ENCODE measurements around the gene PHLDA3.

Gene PHLDA3

DNA sequence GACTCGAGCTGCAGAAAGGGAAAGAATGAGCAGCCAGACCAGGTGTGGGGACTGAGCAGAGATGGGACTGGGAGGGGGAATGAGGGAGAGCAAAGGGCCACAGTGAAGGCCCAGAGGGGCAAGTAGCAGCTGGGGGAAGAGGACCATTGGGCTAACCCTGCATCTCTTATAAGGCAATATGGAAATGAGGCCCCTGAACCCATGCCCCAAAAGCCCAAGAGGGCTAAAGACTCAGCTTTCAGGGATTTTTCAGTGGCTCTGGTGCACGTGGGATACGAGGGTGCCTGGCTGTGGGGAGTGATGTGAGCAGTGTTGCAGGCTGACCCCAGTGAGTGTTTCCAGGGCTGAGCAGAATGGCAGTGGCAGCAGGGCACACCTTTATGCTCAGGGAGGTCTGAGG, 47.0 kb downstream of the PHLDA3 start:
- no peak overlapping the region for H3K27ac ChIP-seq (ENCODE audit: low read depth, low read length)
- H3K27me3 ChIP-seq (ENCODE audit: control insufficient read depth in 1 of 2, insufficient read depth in 2 of 2, low read length in 2 of 2): no peaks in the 10 kb centered on the region
- no peak overlapping the region for H3K4me3 ChIP-seq (ENCODE audit: low read depth in 1 of 2, low read length in 2 of 2)
- no peaks in the 10 kb centered on the region for H3K4me1 ChIP-seq (ENCODE audit: control insufficient read depth in 1 of 2, insufficient read depth in 2 of 2, low read length in 2 of 2)
- H3K9ac ChIP-seq (ENCODE audit: low read depth in 1 of 2, low read length in 2 of 2): no peak overlapping the region
- no peaks in the 10 kb centered on the region for H3K9me3 ChIP-seq (ENCODE audit: control insufficient read depth in 1 of 2, low read length in 2 of 2)
- no peaks in the 10 kb centered on the region for H3K36me3 ChIP-seq (ENCODE audit: control insufficient read depth in 1 of 2, insufficient read depth in 2 of 2, low read length in 2 of 2)

DNA sequence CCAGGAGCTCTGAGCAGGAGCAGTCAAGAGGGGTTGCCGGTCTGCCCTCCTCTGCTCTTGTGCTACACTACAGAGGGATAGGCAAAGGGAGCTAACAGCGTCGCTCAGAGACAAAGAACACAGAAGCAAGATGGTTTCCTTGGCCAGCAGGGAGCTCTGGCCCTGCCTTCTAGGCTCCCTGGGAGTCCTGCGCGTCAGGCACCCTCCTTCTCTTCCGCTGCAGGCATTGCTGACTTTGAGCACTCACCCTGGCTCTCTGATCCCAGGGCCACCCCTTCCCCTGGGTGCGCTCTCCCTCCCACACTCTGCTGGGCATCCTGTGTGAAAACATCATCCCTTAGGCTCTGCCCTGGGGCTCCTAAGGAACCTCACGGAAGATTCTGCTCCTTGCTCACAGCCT, 47.9 kb downstream of the PHLDA3 start:
- Histone ChIP-seq H3K9ac (ENCODE audit: low read depth in 1 of 2, low read length in 2 of 2) (no peak overlapping the region), H3K9me3 (ENCODE audit: control insufficient read depth in 1 of 2, low read length in 2 of 2) (no peaks in the 10 kb centered on the region), H3K4me1 (ENCODE audit: control insufficient read depth in 1 of 2, insufficient read depth in 2 of 2, low read length in 2 of 2) (no peaks in the 10 kb centered on the region), H3K27me3 (ENCODE audit: control insufficient read depth in 1 of 2, insufficient read depth in 2 of 2, low read length in 2 of 2) (no peaks in the 10 kb centered on the region), H3K27ac (ENCODE audit: low read depth, low read length) (no peak overlapping the region), H3K4me3 (ENCODE audit: low read depth in 1 of 2, low read length in 2 of 2) (no peak overlapping the region), H3K36me3 (ENCODE audit: control insufficient read depth in 1 of 2, insufficient read depth in 2 of 2, low read length in 2 of 2) (no peaks in the 10 kb centered on the region)

DNA sequence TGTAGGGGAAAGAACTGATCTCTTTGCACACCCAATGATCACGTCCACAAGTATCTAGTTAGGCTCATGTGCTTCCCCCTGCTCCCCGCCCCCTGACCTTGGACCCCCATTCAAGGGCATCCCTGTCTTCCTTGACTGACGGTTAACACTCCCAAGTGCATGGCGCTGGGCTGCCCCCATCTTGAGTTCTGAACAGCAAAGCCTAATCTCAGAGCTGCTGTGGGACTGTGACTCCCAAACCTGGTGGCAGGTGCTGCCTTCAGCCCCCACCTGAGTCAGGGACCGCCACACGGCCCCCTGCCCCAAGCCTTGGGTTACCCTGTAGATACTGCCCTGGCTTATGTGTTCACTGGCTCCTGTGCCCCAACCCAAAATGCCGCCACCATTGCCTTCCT, 48.4 kb downstream of the PHLDA3 start:
- no peak overlapping the region for H3K4me3 ChIP-seq (ENCODE audit: low read depth in 1 of 2, low read length in 2 of 2)
- H3K27me3 ChIP-seq (ENCODE audit: control insufficient read depth in 1 of 2, insufficient read depth in 2 of 2, low read length in 2 of 2): no peaks in the 10 kb centered on the region
- no peak overlapping the region for H3K27ac ChIP-seq (ENCODE audit: low read depth, low read length)
- no peaks in the 10 kb centered on the region for H3K36me3 ChIP-seq (ENCODE audit: control insufficient read depth in 1 of 2, insufficient read depth in 2 of 2, low read length in 2 of 2)
- no peaks in the 10 kb centered on the region for H3K4me1 ChIP-seq (ENCODE audit: control insufficient read depth in 1 of 2, insufficient read depth in 2 of 2, low read length in 2 of 2)
- no peaks in the 10 kb centered on the region for H3K9me3 ChIP-seq (ENCODE audit: control insufficient read depth in 1 of 2, low read length in 2 of 2)
- no peak overlapping the region for H3K9ac ChIP-seq (ENCODE audit: low read depth in 1 of 2, low read length in 2 of 2)

DNA sequence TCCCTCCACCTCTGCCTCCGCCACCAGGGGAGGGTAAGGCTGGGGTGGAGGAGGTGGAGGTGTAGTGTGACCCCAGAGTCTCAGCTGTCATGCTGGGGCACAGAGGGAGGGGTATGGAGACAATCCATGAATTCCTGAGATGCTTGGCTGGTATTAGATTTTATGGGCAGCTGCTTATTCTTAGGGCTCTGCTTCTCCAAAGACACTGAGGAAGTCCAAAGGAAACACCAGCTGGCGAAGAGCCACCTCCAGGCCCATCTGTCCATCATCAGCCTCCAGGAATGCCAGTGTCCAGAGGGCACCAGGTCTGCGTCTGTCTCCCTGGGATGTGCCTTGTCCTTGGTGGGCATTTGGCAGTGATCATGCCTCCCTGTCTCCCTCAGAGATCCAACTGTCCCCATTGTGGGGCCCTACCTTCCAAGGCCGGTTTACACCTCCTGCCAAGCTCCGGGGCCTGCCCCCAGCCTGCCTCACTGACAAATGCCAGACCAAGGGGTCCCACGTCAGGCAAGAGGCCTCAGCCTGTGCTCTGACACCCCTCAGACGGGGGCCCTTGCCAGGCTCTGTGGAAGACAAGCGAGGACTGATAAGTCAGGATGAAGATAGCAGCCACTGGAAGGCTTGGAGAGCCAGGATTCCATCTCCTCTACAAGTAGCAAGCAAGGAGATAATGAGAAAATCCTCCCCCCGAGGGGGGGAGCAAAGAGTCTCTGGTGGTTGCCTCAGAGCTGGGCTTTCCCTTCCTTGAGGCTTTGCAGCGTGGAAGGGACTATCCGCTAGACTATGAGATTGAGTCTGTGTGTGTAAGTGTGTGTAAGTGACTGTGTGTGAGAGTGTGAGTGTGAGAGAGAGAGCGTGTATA, 49.0 kb downstream of the PHLDA3 start:
- no peak overlapping the region for H3K27ac ChIP-seq (ENCODE audit: low read depth, low read length)
- H3K9ac ChIP-seq (ENCODE audit: low read depth in 1 of 2, low read length in 2 of 2): no peak overlapping the region
- no peaks in the 10 kb centered on the region for H3K9me3 ChIP-seq (ENCODE audit: control insufficient read depth in 1 of 2, low read length in 2 of 2)
- no peaks in the 10 kb centered on the region for H3K4me1 ChIP-seq (ENCODE audit: control insufficient read depth in 1 of 2, insufficient read depth in 2 of 2, low read length in 2 of 2)
- no peaks in the 10 kb centered on the region for H3K36me3 ChIP-seq (ENCODE audit: control insufficient read depth in 1 of 2, insufficient read depth in 2 of 2, low read length in 2 of 2)
- no peaks in the 10 kb centered on the region for H3K27me3 ChIP-seq (ENCODE audit: control insufficient read depth in 1 of 2, insufficient read depth in 2 of 2, low read length in 2 of 2)
- no peak overlapping the region for H3K4me3 ChIP-seq (ENCODE audit: low read depth in 1 of 2, low read length in 2 of 2)

DNA sequence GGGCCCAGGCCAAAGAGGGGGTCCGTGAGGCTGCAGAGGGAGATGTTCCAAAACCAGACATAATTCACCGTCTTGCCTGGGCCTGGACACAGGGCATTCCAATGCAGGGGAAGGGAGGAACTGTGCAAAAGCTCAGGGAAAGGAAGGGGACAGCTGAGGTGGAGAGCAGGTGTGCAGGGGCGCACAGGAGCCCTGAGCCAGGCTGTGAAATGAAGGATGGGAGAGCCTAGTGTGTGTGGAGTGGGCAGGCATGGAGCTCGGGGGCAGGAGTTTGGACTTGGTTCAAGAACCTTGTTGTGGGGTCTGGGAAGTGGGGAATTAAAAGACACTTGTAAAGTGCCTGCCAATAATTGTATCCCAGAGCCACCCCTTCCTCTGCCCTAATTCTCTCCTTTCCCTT, 49.7 kb downstream of the PHLDA3 start:
- Histone ChIP-seq H3K9ac (ENCODE audit: low read depth in 1 of 2, low read length in 2 of 2) (no peak overlapping the region), H3K9me3 (ENCODE audit: control insufficient read depth in 1 of 2, low read length in 2 of 2) (no peaks in the 10 kb centered on the region), H3K4me3 (ENCODE audit: low read depth in 1 of 2, low read length in 2 of 2) (no peak overlapping the region), H3K27me3 (ENCODE audit: control insufficient read depth in 1 of 2, insufficient read depth in 2 of 2, low read length in 2 of 2) (no peaks in the 10 kb centered on the region), H3K4me1 (ENCODE audit: control insufficient read depth in 1 of 2, insufficient read depth in 2 of 2, low read length in 2 of 2) (no peaks in the 10 kb centered on the region), H3K27ac (ENCODE audit: low read depth, low read length) (no peak overlapping the region), H3K36me3 (ENCODE audit: control insufficient read depth in 1 of 2, insufficient read depth in 2 of 2, low read length in 2 of 2) (no peaks in the 10 kb centered on the region)

DNA sequence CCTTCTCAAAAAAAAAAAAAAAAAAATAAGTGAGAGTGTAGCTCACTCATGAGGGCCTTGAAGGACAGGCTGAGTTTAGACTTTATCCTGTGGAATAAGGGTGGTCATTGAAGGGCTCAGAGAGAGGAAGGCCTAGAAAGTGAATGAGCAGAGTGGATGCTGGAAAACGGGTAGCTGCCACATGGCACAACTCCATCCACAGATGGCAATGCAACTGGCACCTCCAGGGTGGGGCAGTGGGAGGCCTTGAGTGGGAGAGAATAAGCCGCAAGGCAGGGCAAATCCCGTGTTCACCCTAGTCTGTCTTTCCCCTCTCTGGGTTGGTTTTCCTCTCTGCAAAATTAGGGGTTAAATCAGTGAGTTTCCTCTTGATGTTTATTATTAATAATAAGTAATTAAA, 50.5 kb downstream of the PHLDA3 start:
- Histone ChIP-seq H3K4me3 (ENCODE audit: low read depth in 1 of 2, low read length in 2 of 2) (no peak overlapping the region), H3K27me3 (ENCODE audit: control insufficient read depth in 1 of 2, insufficient read depth in 2 of 2, low read length in 2 of 2) (no peaks in the 10 kb centered on the region), H3K27ac (ENCODE audit: low read depth, low read length) (no peak overlapping the region), H3K36me3 (ENCODE audit: control insufficient read depth in 1 of 2, insufficient read depth in 2 of 2, low read length in 2 of 2) (no peaks in the 10 kb centered on the region), H3K9me3 (ENCODE audit: control insufficient read depth in 1 of 2, low read length in 2 of 2) (no peaks in the 10 kb centered on the region), H3K4me1 (ENCODE audit: control insufficient read depth in 1 of 2, insufficient read depth in 2 of 2, low read length in 2 of 2) (no peaks in the 10 kb centered on the region), H3K9ac (ENCODE audit: low read depth in 1 of 2, low read length in 2 of 2) (no peak overlapping the region)

All from duodenal mucosa (tissue), 2 donors.